Keratinocyte (primary cell): ENCODE measurements around the gene LMBR1L. TPM values are rescaled to one million over a fixed set of nuclear protein-coding genes. Genes with fewer than 3 reads are reported as not detected.
A peak's percentile ranks its signal among the peaks of the same experiment; 100 is the strongest.
"Not testable (repeated sequence)": the region's sequence is repeated elsewhere in the genome, so short reads cannot be mapped to it uniquely, and the experiment has no call there.

Experiments
- DNase-seq: peaks from one replicate; pipeline ENCODE4 v3.0.0-alpha.2; 2011; ENCODE audit warnings: low read depth, missing footprints, low spot score
- FAIRE-seq: peaks from 2 replicates; lab custom pipeline; 2011; peaks lifted over from hg19 to GRCh38; lab: Jason Lieb, UNC
- H2AFZ ChIP-seq: 2 replicates; pipeline ENCODE4 v1.6.0; 2012; ENCODE audit warnings: low read length, control low read depth, inconsistent platforms; ENCODE audit not compliant: control insufficient read depth
- H3K27ac ChIP-seq: 2 replicates; pipeline ENCODE4 v1.5.1; 2011; ENCODE audit warnings: low read length; ENCODE audit not compliant: control insufficient read depth, insufficient read depth
- H3K27me3 ChIP-seq: 3 replicates; pipeline ENCODE4 v1.6.0; 2011; ENCODE audit warnings: low read length; ENCODE audit not compliant: control insufficient read depth, insufficient read depth; ENCODE audit errors: extremely low read depth
- H3K36me3 ChIP-seq, 2 experiments: 2 replicates in 1 of 2; 3 replicates in 1 of 2; pipeline ENCODE4 v1.5.1; 2011; ENCODE audit warnings: low read length in 2 of 2, mild to moderate bottlenecking in 1 of 2; ENCODE audit not compliant: control insufficient read depth in 2 of 2, insufficient read depth in 2 of 2; ENCODE audit errors: extremely low read depth in 1 of 2
- H3K4me1 ChIP-seq: 3 replicates; pipeline ENCODE4 v1.5.1; 2011; ENCODE audit warnings: low read length; ENCODE audit not compliant: control insufficient read depth, insufficient read depth; ENCODE audit errors: extremely low read depth
- H3K4me2 ChIP-seq: 3 replicates; pipeline ENCODE4 v1.6.0; 2011; ENCODE audit warnings: low read depth, low read length; ENCODE audit not compliant: control insufficient read depth, insufficient read depth; ENCODE audit errors: extremely low read depth
- H3K4me3 ChIP-seq, 3 experiments: fragments of 200-600 bp in 1 of 3; sonication (generic) in 1 of 3; 2 replicates in 2 of 3; 3 replicates in 1 of 3; pipeline ENCODE4 v1.5.1; 2011 to 2016; ENCODE audit warnings: low read length in 3 of 3, mild to moderate bottlenecking in 3 of 3, control low read depth in 2 of 3, inconsistent platforms in 1 of 3, low read depth in 1 of 3, mixed read lengths in 1 of 3, mixed run types in 1 of 3, moderate library complexity in 1 of 3; ENCODE audit not compliant: control insufficient read depth in 2 of 3, insufficient read depth in 2 of 3; ENCODE audit errors: extremely low read depth in 1 of 3
- H3K79me2 ChIP-seq: 2 replicates; pipeline ENCODE4 v1.6.0; 2012; ENCODE audit warnings: low read length; ENCODE audit not compliant: control insufficient read depth, insufficient read depth
- H3K9ac ChIP-seq: 3 replicates; pipeline ENCODE4 v1.6.0; 2011; ENCODE audit warnings: low read length; ENCODE audit not compliant: control insufficient read depth, insufficient read depth; ENCODE audit errors: extremely low read depth
- H3K9me1 ChIP-seq: 3 replicates; pipeline ENCODE4 v1.6.0; 2011; ENCODE audit warnings: low read length; ENCODE audit not compliant: control insufficient read depth, insufficient read depth; ENCODE audit errors: extremely low read depth
- H3K9me3 ChIP-seq: 2 replicates; pipeline ENCODE4 v1.5.1; 2012; ENCODE audit warnings: low read depth, low read length; ENCODE audit not compliant: control insufficient read depth
- H4K20me1 ChIP-seq: 3 replicates; pipeline ENCODE4 v1.6.0; 2011; ENCODE audit warnings: low read length; ENCODE audit not compliant: control insufficient read depth, insufficient read depth; ENCODE audit errors: extremely low read depth
- CTCF ChIP-seq, 3 experiments: IDR thresholded peaks in 1 of 3; conservative IDR thresholded peaks in 1 of 3; optimal IDR thresholded peaks in 1 of 3; 2 replicates in 2 of 3; 3 replicates in 1 of 3; pipeline versions ENCODE3 to v1.5.1; 2011; ENCODE audit warnings: low read length in 3 of 3, mild to moderate bottlenecking in 3 of 3, moderate library complexity in 2 of 3, control low read depth in 1 of 3, inconsistent platforms in 1 of 3; ENCODE audit not compliant: insufficient read depth in 2 of 3; ENCODE audit errors: extremely low read depth in 1 of 3
- EZH2 ChIP-seq: IDR thresholded peaks from one replicate; pipeline ENCODE4 v1.6.1; 2012; ENCODE audit warnings: inconsistent platforms, mild to moderate bottlenecking, low read length, moderate library complexity
- dilution Hi-C: fragments of 300-500 bp; cut with MboI; formaldehyde crosslinking; loops from one replicate; pipeline ENCODE4 v1.7.0; 2020; ENCODE audit warnings: low sequenced_read_pairs; ENCODE audit not compliant: extremely low pct_ligation_motif_present
- polyA plus RNA-seq, 5 experiments: library from polyadenylated mRNA; depleted of rRNA in 3 of 5; stranded (reverse) in 3 of 5; stranded (forward) in 1 of 5; unstranded in 1 of 5; fragments of >200 nt; gene quantifications; 1 replicate in 1 of 5; 2 replicates in 3 of 5; 3 replicates in 1 of 5; pipeline versions ENCODE4 v1.2.1 to v1.2.3, GENCODE V29; 2011 to 2012; ENCODE audit warnings: missing spikeins in 2 of 5, low read depth in 1 of 5, low replicate concordance in 1 of 5

LMBR1L gene
- polyA plus RNA-seq, 1 donor (not counting 4 experiments of a cell fraction or from before 2014, with no cell fraction given): 30.1 TPM

GRCh38 chr12:49064767-49065152 lies 45.9 kb downstream of the LMBR1L start:
- Histone ChIP-seq H3K4me3 (no peak overlapping the region), H3K27ac (no peak overlapping the region), H3K9me3 (no peaks in the 10 kb centered on the region), H3K36me3 (no peaks in the 10 kb centered on the region), H3K4me1 (peaks cover 4% of the 10 kb centered on the region), H3K4me2 (no peak overlapping the region), H3K9ac (no peak overlapping the region), H3K9me1 (no peaks in the 10 kb centered on the region), H2AFZ (no peak overlapping the region), H4K20me1 (no peaks in the 10 kb centered on the region), H3K27me3 (no peaks in the 10 kb centered on the region), H3K79me2 (peaks cover 13% of the 10 kb centered on the region)
- TF ChIP-seq EZH2: no peak
- TF ChIP-seq CTCF (optimal IDR thresholded peaks at IDR 0.05 in 1 of 3, IDR thresholded peaks at IDR 0.05 in 1 of 3, conservative IDR thresholded peaks at IDR 0.05 in 1 of 3; ENCODE audit: extremely low read depth in 1 of 3, insufficient read depth in 2 of 3, low read length in 3 of 3): no peak
- DNase-seq (no peak), FAIRE-seq (no peak)
- dilution Hi-C loops: no loop called here

- peaks cover 17% of the 10 kb centered on the region for H3K4me1 ChIP-seq
- H3K4me3 ChIP-seq, H3K27me3 ChIP-seq, H3K9me1 ChIP-seq, H4K20me1 ChIP-seq, H3K27ac ChIP-seq, FAIRE-seq, H3K4me2 ChIP-seq, H2AFZ ChIP-seq, H3K36me3 ChIP-seq, H3K9ac ChIP-seq, DNase-seq, dilution Hi-C loops, H3K9me3 ChIP-seq: not testable (repeated sequence)
- peaks cover 42% of the 10 kb centered on the region for H3K79me2 ChIP-seq
Observed at GRCh38 chr12:49061916-49062315, 48.7 kb downstream of the LMBR1L start.

- FAIRE-seq: no peak
- no peaks in the 10 kb centered on the region for H3K27me3 ChIP-seq
- peak overlapping the region; percentile 98 for H2AFZ ChIP-seq
- peak overlapping the region; percentile 85 to 98 (median 87) for H3K4me3 ChIP-seq
- H3K4me1 ChIP-seq: peaks cover 24% of the 10 kb centered on the region
- DNase-seq: no peak
- peaks cover 12% of the 10 kb centered on the region for H4K20me1 ChIP-seq
- H3K4me2 ChIP-seq: peak overlapping the region; percentile 96
- TF ChIP-seq EZH2: no peak
- H3K27ac ChIP-seq: peak overlapping the region; percentile 94
- no peaks in the 10 kb centered on the region for H3K9me1 ChIP-seq
- dilution Hi-C loops: no loop called here
- no peaks in the 10 kb centered on the region for H3K9me3 ChIP-seq
- H3K79me2 ChIP-seq: peaks cover 49% of the 10 kb centered on the region
- peak overlapping the region; percentile 97 for H3K9ac ChIP-seq
- no peaks in the 10 kb centered on the region for H3K36me3 ChIP-seq
Observed at GRCh38 chr12:49061157-49061650, 49.4 kb downstream of the LMBR1L start.
